ENCODE data around the gene TPK1. TPM values are rescaled to one million over a fixed set of nuclear protein-coding genes. Genes with fewer than 3 reads are reported as not detected.

The TPK1 gene
- total and polyA plus RNA-seq, 2 of the 4 experiments (the other 2 are of a cell fraction), result 0.38 to 1.8 TPM

- no peak overlapping the region for H3K27ac ChIP-seq (ENCODE audit: insufficient read depth, low read length)
- H2AK5ac ChIP-seq (ENCODE audit: low read depth, low read length), result no peak overlapping the region
- dilution Hi-C loops (cut with HindIII; ENCODE audit: low sequenced_read_pairs, unreplicated experiment), result no loop called here
- no peak overlapping the region for H2AK9ac ChIP-seq (replicated peaks; ENCODE audit: low read depth, low read length, poor library complexity)
- WGBS, 2 experiments (ENCODE audit: extremely low coverage in 2 of 2, insufficient read length in 1 of 2), result no CpG with 5 or more reads among the region's 3 CpGs
- intact Hi-C loops (cut with micrococcal nuclease), result no loop called here
- no peaks in the 10 kb centered on the region for H3K79me1 ChIP-seq (ENCODE audit: low read depth in 1 of 2, low read length in 2 of 2)
- H2BK15ac ChIP-seq (ENCODE audit: low read depth, low read length), result no peak overlapping the region
- H3K9me3 ChIP-seq (ENCODE audit: control insufficient read depth, insufficient read depth, low read length), result peaks cover 12% of the 10 kb centered on the region
- DNase-seq (no peak), ATAC-seq (ENCODE audit: low read depth) (no peak)
- no peaks in the 10 kb centered on the region for H3K4me1 ChIP-seq (ENCODE audit: control insufficient read depth, insufficient read depth, low read length)
- no peaks in the 10 kb centered on the region for H3K27me3 ChIP-seq (ENCODE audit: control insufficient read depth, insufficient read depth, low read length)
- no peak overlapping the region for H3K4me2 ChIP-seq (ENCODE audit: low read depth, low read length)
- H3K36me3 ChIP-seq (ENCODE audit: control insufficient read depth, insufficient read depth, low read length), result no peaks in the 10 kb centered on the region
- ChIA-PET POLR2A (ENCODE audit: unreplicated experiment) (no interaction called here), CTCF (no interaction called here)
- no peak overlapping the region for H3K23ac ChIP-seq (ENCODE audit: low read depth, low read length)
- H4K5ac ChIP-seq (ENCODE audit: low read depth, low read length), result no peak overlapping the region
- no peak overlapping the region for H3K18ac ChIP-seq (ENCODE audit: low read depth, low read length)
- H4K91ac ChIP-seq (ENCODE audit: insufficient read depth, low read depth, low read length), result no peak overlapping the region
- TF ChIP-seq MXI1 (IDR thresholded peaks at IDR 0.05; ENCODE audit: borderline replicate concordance, low read depth, low read length) (no peak), SMC3 (IDR thresholded peaks at IDR 0.05; ENCODE audit: low read depth, low read length) (no peak), RFX5 (IDR thresholded peaks at IDR 0.05; ENCODE audit: low read depth, low read length) (no peak), BHLHE40 (IDR thresholded peaks at IDR 0.05; ENCODE audit: low read depth, low read length) (no peak), CTCF (conservative IDR thresholded peaks at IDR 0.05; ENCODE audit: low read depth, low read length) (no peak), RAD21 (IDR thresholded peaks at IDR 0.05; ENCODE audit: low read length) (no peak), CEBPB (IDR thresholded peaks at IDR 0.05; ENCODE audit: low read depth, low read length) (no peak), ELK1 (IDR thresholded peaks at IDR 0.05; ENCODE audit: borderline replicate concordance, low read depth, low read length) (no peak), MAZ (IDR thresholded peaks at IDR 0.05; ENCODE audit: borderline replicate concordance, low read depth, low read length) (no peak), FOS (IDR thresholded peaks at IDR 0.05; ENCODE audit: low read depth, low read length) (no peak), RCOR1 (IDR thresholded peaks at IDR 0.05; ENCODE audit: insufficient replicate concordance, low read length) (no peak), USF2 (IDR thresholded peaks at IDR 0.05; ENCODE audit: low read depth, low read length) (no peak), CHD1 (IDR thresholded peaks at IDR 0.05; ENCODE audit: low read depth, low read length) (no peak), MAFK (IDR thresholded peaks at IDR 0.05; ENCODE audit: low read depth, low read length) (no peak), POLR2A (IDR thresholded peaks at IDR 0.05; ENCODE audit: low read depth, low read length) (no peak), NFE2L2 (IDR thresholded peaks at IDR 0.05; ENCODE audit: low read depth, low read length) (no peak)
- H2BK20ac ChIP-seq (ENCODE audit: low read depth, low read length), result no peak overlapping the region
- H4K8ac ChIP-seq (ENCODE audit: low read depth in 2 of 2, low read length in 2 of 2), result no peak overlapping the region
- no peak overlapping the region for H3K4me3 ChIP-seq (ENCODE audit: insufficient read depth, low read depth, low read length)
- no peak overlapping the region for H3K56ac ChIP-seq (ENCODE audit: extremely low read depth, insufficient read depth, low read length)
- no peaks in the 10 kb centered on the region for H4K20me1 ChIP-seq (ENCODE audit: insufficient read depth, low read length)
- no peaks in the 10 kb centered on the region for H3K9me1 ChIP-seq (ENCODE audit: insufficient read depth, low read length)
- no peak overlapping the region for H3K14ac ChIP-seq (replicated peaks; ENCODE audit: low read depth, low read length)
- no peak overlapping the region for H2BK120ac ChIP-seq (ENCODE audit: low read depth, low read length)
- H3K9ac ChIP-seq (ENCODE audit: low read depth, low read length), result no peak overlapping the region
- no peak overlapping the region for H2AFZ ChIP-seq (replicated peaks; ENCODE audit: low read length, poor library complexity)
- no TSS peak for BruUV-seq (replicated peaks)
- H3K4ac ChIP-seq (ENCODE audit: low read depth, low read length), result no peak overlapping the region
- H2BK5ac ChIP-seq (ENCODE audit: low read depth, low read length, poor library complexity, severe bottlenecking), result no peak overlapping the region
- in situ Hi-C loops (cut with MboI; ENCODE audit: low sequenced_read_pairs), result no loop called here
These were observed 348.0 kb downstream of the TPK1 start for GRCh38 chr7:144487901-144488300.
